Ovary (tissue), 3 donors: ENCODE results near the gene FOXP1.

Experiments
- CTCF ChIP-seq, 3 donors: fragments of 450-650 bp in 2 of 3; fragments of 200-600 bp in 1 of 3; IDR thresholded peaks; one replicate each; pipeline versions ENCODE4 v1.5.1 to v1.8.0; 2016 to 2022; ENCODE audit warnings: antibody characterized with exemption in 3 of 3, mild to moderate bottlenecking in 1 of 3
- EP300 ChIP-seq: sonication (generic); formaldehyde crosslinking; IDR thresholded peaks from one replicate; pipeline ENCODE4 v1.6.1; 2017; ENCODE audit warnings: antibody characterized with exemption
- POLR2A ChIP-seq: fragments of 450-650 bp; IDR thresholded peaks from one replicate; pipeline ENCODE4 v1.6.1; 2017; ENCODE audit warnings: antibody characterized with exemption, mild to moderate bottlenecking, moderate library complexity
- donor health status: DM: no; HTN: no; CAD: no.

DNA sequence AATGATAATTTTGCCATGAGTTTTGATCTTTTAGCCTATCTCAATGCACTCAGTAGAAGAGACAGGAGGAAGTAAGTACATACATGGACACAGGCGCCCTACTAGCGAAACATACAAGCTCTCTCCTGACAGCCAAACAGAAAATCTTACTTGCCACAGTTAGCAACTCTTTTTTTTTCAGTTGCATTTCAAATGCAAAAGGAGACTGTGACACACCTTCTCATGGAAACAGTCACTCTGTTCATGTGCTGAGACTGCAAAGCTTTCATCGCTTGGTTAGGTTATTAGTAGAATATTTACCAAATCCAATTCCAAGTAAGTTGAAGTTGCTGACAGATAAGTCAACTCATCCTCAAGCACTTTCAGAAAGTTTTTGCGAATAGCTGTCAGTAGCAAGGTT is 223.3 kb downstream of the FOXP1 start:
- TF ChIP-seq CTCF (IDR thresholded peaks at IDR 0.05) (no peak), EP300 (no peak), POLR2A (no peak)
